Stomach (tissue), 9 donors: Measurements from ENCODE around the gene FAM110A. TPM values are rescaled to one million over a fixed set of nuclear protein-coding genes. Genes with fewer than 3 reads are reported as not detected.
"Not testable (repeated sequence)": the region's sequence is repeated elsewhere in the genome, so short reads cannot be mapped to it uniquely, and the experiment has no call there.

Experiments
- DNase-seq, 2 donors: peaks; one replicate each; pipeline versions ENCODE4 v3.0.0 to v3.0.0-alpha.2; 2013 to 2019
- H3K27ac ChIP-seq, 5 donors: fragments of 200-600 bp in 4 of 5; sonication (generic) in 4 of 5; one replicate each; pipeline ENCODE4 v1.5.1; 2013 to 2019; ENCODE audit warnings: mild to moderate bottlenecking in 1 of 5, moderate library complexity in 1 of 5
- H3K27me3 ChIP-seq, 3 donors: fragments of 200-600 bp; sonication (generic); one replicate each; pipeline ENCODE4 v1.5.1; 2017 to 2019; ENCODE audit warnings: mixed run types in 1 of 3
- H3K36me3 ChIP-seq, 4 donors: fragments of 200-600 bp; sonication (generic); 1 replicate in 3 of 4; 2 replicates in 1 of 4; pipeline ENCODE4 v1.5.1; 2016 to 2019
- H3K4me1 ChIP-seq, 4 donors: fragments of 200-600 bp; sonication (generic); one replicate each; pipeline ENCODE4 v1.5.1; 2016 to 2019
- H3K4me3 ChIP-seq, 4 donors: fragments of 200-600 bp; sonication (generic) in 3 of 4; one replicate each; pipeline ENCODE4 v1.5.1; 2016 to 2019; ENCODE audit warnings: mild to moderate bottlenecking in 1 of 4
- H3K9me3 ChIP-seq, 4 donors: fragments of 200-600 bp; sonication (generic); one replicate each; pipeline ENCODE4 v1.5.1; 2016 to 2019
- EP300 ChIP-seq: sonication (generic); formaldehyde crosslinking; IDR thresholded peaks from one replicate; pipeline ENCODE4 v1.6.1; 2017; ENCODE audit warnings: antibody characterized with exemption
- POLR2A ChIP-seq, 4 donors: fragments of 450-650 bp; IDR thresholded peaks; one replicate each; pipeline ENCODE4 v1.6.1; 2016; ENCODE audit warnings: antibody characterized with exemption in 4 of 4, control low read depth in 2 of 4, mild to moderate bottlenecking in 1 of 4, moderate library complexity in 1 of 4
- POLR2AphosphoS5 ChIP-seq, 3 donors: sonication (generic); formaldehyde crosslinking; IDR thresholded peaks; one replicate each; pipeline ENCODE4 v1.6.1; 2016; ENCODE audit warnings: antibody characterized with exemption in 3 of 3
- WGBS, 5 donors: extraction: QIAGEN DNeasy Blood & Tissue Kit in 3 of 5; methylation state at CpG; one replicate each; pipeline versions ENCODE4 v1.1.5 to v1.1.7; 2013 to 2018; 5-methylcytosine and 5-hydroxymethylcytosine counted together
- intact Hi-C: fragments of 100-400 bp; cut with DNase I; formaldehyde crosslinking; loops from one replicate; pipeline ENCODE4 v1.15.1; 2023; ENCODE audit warnings: low total_unique reads
- polyA plus RNA-seq, 3 donors: library from polyadenylated mRNA; stranded (reverse); fragments of 200-250 nt; gene quantifications; one replicate each; pipeline ENCODE4 v1.2.3, GENCODE V29; 2013
- total RNA-seq, 5 donors: library from RNA; depleted of rRNA; stranded (reverse); fragments of >200 nt; gene quantifications; one replicate each; pipeline versions ENCODE4 v1.1.0 to v1.2.3, GENCODE V29; 2014 to 2016
- TF ChIP-seq, protein P1 (sequence below), 7 experiments: fragments of 450-650 bp in 4 of 7; fragments of 200-600 bp in 3 of 7; sonication (generic) in 3 of 7; IDR thresholded peaks; one replicate each; pipeline ENCODE4 v1.5.1; 2016 to 2019; ENCODE audit warnings: antibody characterized with exemption in 7 of 7, control low read depth in 2 of 7, mild to moderate bottlenecking in 1 of 7
- donor health status: healthy with polysubstance abuse.
- donor health status: Bipolar disorder and iron deficiency.
- donor health status: healthy.

The FAM110A gene
- total and polyA plus RNA-seq, 8 donors = 0.58 to 17.6 (median 3.8) TPM

DNA sequence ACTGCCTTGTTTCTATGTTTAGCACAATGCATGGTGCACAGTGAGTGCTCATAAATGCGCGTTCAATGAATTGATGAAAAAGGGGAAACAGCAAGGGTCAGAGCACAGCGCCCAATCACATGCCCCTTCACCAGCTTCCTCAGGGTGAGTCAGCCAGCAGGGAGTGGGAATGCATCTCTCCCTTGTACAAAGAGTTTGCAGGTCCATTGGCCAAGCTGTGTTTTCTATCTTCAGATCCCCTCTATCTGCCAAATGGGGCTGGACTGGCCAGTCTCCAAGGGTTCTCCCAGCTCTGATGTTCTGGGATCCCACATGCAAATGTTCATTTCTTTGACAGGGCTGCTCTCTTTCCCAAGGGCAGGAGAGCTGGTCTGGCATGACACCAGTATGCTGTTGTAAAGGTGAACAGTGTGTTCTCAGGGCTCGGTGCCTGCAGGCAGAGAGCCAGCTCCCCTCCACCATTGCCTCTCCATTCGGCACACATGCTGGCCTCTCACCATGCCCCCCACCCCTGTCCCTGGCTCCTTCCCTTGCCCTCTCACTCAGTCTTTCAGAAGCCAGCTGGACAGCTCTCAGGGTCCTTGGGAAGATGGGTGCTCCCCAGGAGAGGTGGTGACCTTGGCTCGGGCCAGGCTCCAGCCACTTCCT lies 57.7 kb downstream of the FAM110A start:
- Histone ChIP-seq H3K27me3 (peaks cover 0 to 8% (median 0%) of the 10 kb centered on the region in 3 donors), H3K4me3 (no peak overlapping the region), H3K9me3 (no peaks in the 10 kb centered on the region), H3K27ac (no peak overlapping the region), H3K4me1 (peaks cover 0 to 15% (median 4%) of the 10 kb centered on the region in 4 donors), H3K36me3 (no peaks in the 10 kb centered on the region)
- intact Hi-C loops = no loop called here
- peak in 1 of 2 donors; percentile 50 for DNase-seq
- 46 to 81% (median 65%) methylated on average over 6 of the region's 6 CpGs for WGBS, 5 donors
- TF ChIP-seq, protein P1, sequence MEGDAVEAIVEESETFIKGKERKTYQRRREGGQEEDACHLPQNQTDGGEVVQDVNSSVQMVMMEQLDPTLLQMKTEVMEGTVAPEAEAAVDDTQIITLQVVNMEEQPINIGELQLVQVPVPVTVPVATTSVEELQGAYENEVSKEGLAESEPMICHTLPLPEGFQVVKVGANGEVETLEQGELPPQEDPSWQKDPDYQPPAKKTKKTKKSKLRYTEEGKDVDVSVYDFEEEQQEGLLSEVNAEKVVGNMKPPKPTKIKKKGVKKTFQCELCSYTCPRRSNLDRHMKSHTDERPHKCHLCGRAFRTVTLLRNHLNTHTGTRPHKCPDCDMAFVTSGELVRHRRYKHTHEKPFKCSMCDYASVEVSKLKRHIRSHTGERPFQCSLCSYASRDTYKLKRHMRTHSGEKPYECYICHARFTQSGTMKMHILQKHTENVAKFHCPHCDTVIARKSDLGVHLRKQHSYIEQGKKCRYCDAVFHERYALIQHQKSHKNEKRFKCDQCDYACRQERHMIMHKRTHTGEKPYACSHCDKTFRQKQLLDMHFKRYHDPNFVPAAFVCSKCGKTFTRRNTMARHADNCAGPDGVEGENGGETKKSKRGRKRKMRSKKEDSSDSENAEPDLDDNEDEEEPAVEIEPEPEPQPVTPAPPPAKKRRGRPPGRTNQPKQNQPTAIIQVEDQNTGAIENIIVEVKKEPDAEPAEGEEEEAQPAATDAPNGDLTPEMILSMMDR (IDR thresholded peaks at IDR 0.05) = no peak
- no peak for TF ChIP-seq POLR2AphosphoS5 (IDR thresholded peaks at IDR 0.05)
- TF ChIP-seq POLR2A (IDR thresholded peaks at IDR 0.05) = no peak
- no peak for TF ChIP-seq EP300

DNA sequence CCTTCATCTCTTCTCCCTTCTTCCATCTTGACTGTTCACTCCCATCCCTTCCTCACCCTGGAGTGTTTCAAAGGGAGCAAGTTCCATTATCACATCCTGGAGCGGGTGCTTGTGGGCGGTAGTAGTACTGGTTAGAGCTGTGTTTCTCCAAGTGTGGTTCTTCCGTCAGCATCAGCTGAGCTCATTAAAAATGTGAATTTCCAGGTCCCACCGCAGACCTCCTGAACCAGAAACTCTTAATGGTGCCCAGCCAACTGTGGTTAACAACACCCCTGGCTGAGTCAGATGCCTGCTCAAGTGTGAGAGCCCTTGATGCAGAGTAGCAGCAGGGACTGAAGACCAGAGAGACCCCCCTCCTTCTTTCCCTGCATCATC lies 58.2 kb downstream of the FAM110A start:
- Histone ChIP-seq H3K27me3 (peaks cover 0 to 8% (median 0%) of the 10 kb centered on the region in 3 donors), H3K36me3 (no peaks in the 10 kb centered on the region), H3K9me3 (no peaks in the 10 kb centered on the region), H3K27ac (no peak overlapping the region), H3K4me3 (no peak overlapping the region), H3K4me1 (peaks cover 0 to 15% (median 4%) of the 10 kb centered on the region in 4 donors)
- WGBS, 5 donors = 79 to 88% (median 85%) methylated on average over 4 of the region's 4 CpGs
- peak in 1 of 2 donors; percentile 11 for DNase-seq
- TF ChIP-seq POLR2AphosphoS5 (IDR thresholded peaks at IDR 0.05) (no peak), EP300 (no peak), POLR2A (IDR thresholded peaks at IDR 0.05) (no peak)
- TF ChIP-seq, protein P1 (IDR thresholded peaks at IDR 0.05) = no peak
- intact Hi-C loops = no loop called here

DNA sequence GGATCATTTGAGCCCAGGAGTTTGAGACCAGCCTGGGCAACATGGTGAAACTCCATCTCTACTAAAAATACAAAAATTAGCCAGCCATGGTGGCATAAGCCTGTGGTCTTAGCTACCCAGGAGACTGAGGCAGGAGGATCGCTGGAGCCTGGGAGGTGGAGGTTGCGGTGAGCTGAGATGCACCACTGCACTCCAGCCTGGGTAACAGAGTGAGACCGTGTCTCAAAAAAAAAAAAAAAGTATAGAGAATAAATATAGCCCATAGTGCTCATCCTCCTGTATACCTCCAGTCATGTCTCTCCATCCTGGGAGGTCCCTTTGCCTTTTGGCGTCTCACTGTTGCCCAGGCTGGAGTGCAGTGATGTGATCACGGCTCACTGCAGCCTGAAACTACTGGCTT lies 58.9 kb downstream of the FAM110A start:
- WGBS, 5 donors = 65 to 83% (median 69%) methylated on average over 5 of the region's 5 CpGs
- H3K4me1 ChIP-seq = peaks cover 0 to 15% (median 4%) of the 10 kb centered on the region in 4 donors
- H3K27ac ChIP-seq, intact Hi-C loops, DNase-seq, H3K27me3 ChIP-seq, H3K4me3 ChIP-seq, H3K9me3 ChIP-seq, H3K36me3 ChIP-seq: not testable (repeated sequence)

Other genes starting within 250 kb of the FAM110A start
- gene TCF15, start 223.4 kb upstream of the FAM110A start, total RNA-seq = under 1 TPM in 1 of 5 donors, not detected in 4; 0.43 TPM
- under 1 TPM in 2 of 3 donors, not detected in 1; 0.25 to 0.33 TPM for gene TCF15, start 223.4 kb upstream of the FAM110A start, polyA plus RNA-seq
- gene SRXN1, start 180.5 kb upstream of the FAM110A start, total RNA-seq = 10 to 100 TPM in 4 of 5 donors, 1 to 10 TPM in 1; 6.4 to 40.1 (median 18.4) TPM
- gene SRXN1, start 180.5 kb upstream of the FAM110A start, polyA plus RNA-seq = 10 to 100 TPM; 17.2 to 35.1 (median 32.1) TPM
- gene SCRT2, start 157.9 kb upstream of the FAM110A start, total RNA-seq = not detected
- gene SCRT2, start 157.9 kb upstream of the FAM110A start, polyA plus RNA-seq = not detected
- gene SLC52A3, start 65.2 kb upstream of the FAM110A start, total RNA-seq = 10 to 100 TPM in 2 of 5 donors, 1 to 10 TPM in 1, under 1 TPM in 2; 0.58 to 24.0 (median 1.3) TPM
- 1 to 10 TPM in 2 of 3 donors, under 1 TPM in 1; 0.46 to 3.5 (median 2.5) TPM for gene SLC52A3, start 65.2 kb upstream of the FAM110A start, polyA plus RNA-seq
- 1 to 10 TPM in 1 of 5 donors, under 1 TPM in 1, not detected in 3; 0.29 to 1.8 TPM for gene ANGPT4, start 82.6 kb downstream of the FAM110A start, total RNA-seq
- gene ANGPT4, start 82.6 kb downstream of the FAM110A start, polyA plus RNA-seq = under 1 TPM in 2 of 3 donors, not detected in 1; 0.05 to 0.06 TPM
- gene RSPO4, start 168.6 kb downstream of the FAM110A start, total RNA-seq = not detected
- under 1 TPM in 1 of 3 donors, not detected in 2; 0.25 TPM for gene RSPO4, start 168.6 kb downstream of the FAM110A start, polyA plus RNA-seq